HG03565 (cell line): ENCODE data around the gene TFAP2E.
"Not testable (repeated sequence)": the region's sequence is repeated elsewhere in the genome, so short reads cannot be mapped to it uniquely, and the experiment has no call there.

Experiments
- ATAC-seq: cut with Tn5 transposase; IDR thresholded peaks from one replicate; pipeline ENCODE4 v1.9.1; 2021; ENCODE audit warnings: mild to moderate bottlenecking, moderate library complexity; ENCODE audit not compliant: unreplicated experiment

Gene TFAP2E

DNA sequence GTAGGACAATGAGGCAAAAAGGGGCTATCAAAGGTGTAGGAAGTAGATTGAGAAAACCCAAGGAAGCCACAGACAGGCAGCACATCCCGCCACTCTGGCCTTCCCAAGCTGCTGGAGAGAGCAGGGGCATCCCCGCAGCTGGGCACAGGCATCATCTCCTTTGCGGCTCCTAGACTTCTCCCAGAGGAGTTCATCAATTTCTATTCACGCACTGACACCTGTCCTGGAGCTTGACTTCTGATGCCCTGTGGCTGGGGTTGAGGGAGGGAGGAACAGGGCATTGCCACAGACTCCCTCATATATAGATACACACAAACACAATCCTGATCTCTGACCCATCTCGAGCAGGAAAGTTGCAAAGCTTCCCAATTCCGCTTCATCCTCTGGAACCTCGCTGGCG, 1.9 kb upstream of the TFAP2E start:
- no peak for ATAC-seq

DNA sequence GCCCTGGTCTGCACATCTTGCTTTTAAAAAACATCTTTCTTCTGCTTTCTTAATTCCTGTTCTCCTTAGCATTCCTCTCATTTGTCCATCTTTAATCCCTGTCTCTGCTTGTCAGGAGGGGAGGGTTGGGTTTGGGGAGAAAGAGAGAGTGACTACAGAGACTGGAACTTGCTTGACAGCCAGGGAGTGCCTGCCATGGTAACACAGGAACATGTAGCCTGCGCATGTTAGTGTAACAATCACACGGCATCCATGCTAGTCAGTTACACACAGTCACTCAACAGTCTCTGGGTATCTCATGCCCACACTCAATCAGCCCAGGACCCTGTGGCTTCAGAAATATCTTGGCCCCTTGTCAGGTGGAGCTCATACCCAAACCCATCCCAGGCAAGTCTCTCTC, 818 bp upstream of the TFAP2E start:
- no peak for ATAC-seq

DNA sequence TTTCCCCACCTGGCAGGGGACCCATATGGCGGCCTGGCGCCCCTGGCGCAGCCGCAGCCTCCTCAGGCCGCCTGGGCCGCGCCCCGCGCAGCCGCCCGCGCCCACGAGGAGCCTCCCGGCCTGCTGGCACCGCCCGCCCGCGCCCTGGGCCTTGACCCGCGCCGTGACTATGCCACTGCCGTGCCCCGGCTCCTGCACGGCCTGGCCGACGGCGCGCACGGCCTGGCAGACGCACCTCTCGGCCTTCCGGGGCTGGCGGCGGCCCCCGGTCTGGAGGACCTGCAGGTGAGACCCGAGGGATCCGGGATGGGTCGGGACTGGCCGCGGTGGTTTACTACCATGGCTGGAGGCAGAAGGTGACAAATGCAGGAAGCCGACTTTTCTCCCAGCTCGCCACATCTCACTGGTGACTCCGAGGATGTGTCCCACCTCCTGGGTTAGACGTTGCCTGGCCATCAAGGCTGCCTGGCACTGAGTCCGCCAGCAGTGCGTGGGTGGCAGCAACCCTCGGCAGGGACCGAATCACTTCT, 1.1 kb downstream of the TFAP2E start:
- no peak for ATAC-seq

DNA sequence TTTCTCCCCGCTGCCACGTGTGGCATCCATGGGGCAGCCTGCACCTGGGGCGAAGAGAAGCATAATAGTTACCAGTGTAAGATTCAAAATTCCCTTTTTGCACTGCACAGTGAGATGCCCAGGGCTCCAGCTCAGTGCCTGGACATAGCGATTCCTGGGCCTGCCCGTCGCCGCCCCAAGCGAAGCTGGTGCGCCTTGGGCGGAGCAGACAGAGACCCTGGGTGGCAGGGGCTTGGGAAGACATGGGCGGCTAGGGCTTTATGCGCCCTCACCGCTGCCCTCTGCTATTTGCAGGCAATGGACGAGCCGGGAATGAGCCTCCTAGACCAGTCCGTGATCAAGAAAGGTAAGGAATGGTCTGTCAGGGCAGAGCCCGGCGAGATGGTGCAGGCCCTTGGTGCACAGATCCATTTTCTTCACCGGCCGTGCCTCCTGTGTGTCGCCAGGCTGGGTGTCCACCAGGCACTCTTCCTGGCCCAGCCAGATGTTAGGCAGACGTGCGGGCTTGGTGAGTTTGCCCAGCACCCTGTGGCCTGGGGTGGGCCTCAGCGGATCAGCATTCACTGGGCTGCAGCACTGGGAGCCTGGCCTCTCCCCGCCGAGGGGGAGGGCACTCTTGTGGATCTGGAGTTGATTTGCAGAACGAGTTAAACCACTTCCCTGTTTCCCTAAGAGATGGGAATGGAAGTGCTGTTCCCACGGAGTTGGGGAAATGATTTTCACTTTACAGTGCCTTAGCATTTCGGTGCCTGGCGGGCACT, 1.7 kb downstream of the TFAP2E start:
- no peak for ATAC-seq

DNA sequence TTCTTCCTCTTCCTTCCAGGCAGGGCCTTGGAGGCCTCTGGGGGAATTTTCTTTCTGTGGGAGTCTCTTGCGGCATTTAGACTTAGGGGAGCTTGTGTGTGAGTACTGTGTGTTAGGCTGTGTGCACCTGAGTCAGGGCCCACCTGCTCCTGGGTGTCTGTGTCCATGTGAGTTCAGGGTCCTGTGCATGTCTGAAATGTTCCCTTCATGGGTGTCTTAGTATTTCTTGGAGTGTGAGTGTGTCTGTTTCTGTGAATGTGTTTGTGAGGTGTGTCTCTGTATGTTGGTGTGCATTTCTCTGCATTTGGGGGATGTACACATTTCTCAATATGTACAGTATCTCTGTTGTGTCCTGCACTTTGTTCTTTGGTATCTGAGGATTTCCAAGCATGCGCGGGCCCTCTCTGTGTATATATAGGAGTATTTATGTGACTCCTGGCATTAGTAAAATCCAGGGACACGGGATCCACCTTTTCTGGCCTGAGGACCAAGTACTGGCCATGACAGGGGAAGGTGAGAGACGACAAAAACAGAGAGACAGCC, 2.4 kb downstream of the TFAP2E start:
- no peak for ATAC-seq

DNA sequence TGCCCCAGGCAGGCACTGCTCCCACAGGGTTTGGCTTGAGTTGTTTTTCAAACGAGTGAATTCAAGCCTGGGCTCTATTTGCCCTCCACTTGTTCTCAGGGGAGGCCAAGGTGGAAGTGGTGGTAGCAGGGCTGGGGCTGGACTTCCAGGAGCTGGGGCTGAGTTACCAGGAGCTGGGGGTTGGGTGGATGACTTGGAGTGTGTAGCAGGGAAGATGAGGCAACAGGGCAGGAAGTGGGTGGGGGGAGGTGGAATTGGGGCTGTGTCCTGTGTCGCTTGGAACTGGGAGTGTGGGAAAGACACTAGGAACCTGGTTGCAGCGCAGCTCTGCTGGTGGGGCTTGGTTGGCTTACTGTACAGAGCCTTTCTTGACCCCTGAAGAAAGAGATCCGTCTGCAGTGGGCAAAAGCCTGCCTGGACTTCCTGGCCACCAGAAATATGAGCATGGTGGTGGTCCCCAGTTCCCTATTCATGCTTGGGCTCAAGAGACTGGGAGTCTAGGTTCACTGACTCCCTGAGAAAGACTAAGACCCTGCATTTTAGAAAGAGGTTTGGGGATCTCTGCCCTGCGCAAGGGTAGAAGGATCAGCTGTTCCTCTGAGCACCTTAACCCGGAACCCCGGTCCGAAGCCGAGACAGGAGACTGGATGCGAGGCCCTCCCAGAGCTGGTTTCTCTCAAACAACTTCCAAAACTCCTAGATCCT, 3.1 kb downstream of the TFAP2E start:
- ATAC-seq = no peak

DNA sequence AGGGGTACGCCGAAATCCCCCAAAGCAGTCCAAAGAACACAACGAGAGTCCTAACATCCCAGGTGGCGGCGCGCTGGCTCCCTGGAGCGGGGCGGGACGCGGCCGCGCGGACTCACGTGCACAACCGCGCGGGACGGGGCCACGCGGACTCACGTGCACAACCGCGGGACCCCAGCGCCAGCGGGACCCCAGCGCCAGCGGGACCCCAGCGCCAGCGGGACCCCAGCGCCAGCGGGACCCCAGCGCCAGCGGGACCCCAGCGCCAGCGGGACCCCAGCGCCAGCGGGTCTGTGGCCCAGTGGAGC, 3.6 kb downstream of the TFAP2E start:
- not testable (repeated sequence) for ATAC-seq

DNA sequence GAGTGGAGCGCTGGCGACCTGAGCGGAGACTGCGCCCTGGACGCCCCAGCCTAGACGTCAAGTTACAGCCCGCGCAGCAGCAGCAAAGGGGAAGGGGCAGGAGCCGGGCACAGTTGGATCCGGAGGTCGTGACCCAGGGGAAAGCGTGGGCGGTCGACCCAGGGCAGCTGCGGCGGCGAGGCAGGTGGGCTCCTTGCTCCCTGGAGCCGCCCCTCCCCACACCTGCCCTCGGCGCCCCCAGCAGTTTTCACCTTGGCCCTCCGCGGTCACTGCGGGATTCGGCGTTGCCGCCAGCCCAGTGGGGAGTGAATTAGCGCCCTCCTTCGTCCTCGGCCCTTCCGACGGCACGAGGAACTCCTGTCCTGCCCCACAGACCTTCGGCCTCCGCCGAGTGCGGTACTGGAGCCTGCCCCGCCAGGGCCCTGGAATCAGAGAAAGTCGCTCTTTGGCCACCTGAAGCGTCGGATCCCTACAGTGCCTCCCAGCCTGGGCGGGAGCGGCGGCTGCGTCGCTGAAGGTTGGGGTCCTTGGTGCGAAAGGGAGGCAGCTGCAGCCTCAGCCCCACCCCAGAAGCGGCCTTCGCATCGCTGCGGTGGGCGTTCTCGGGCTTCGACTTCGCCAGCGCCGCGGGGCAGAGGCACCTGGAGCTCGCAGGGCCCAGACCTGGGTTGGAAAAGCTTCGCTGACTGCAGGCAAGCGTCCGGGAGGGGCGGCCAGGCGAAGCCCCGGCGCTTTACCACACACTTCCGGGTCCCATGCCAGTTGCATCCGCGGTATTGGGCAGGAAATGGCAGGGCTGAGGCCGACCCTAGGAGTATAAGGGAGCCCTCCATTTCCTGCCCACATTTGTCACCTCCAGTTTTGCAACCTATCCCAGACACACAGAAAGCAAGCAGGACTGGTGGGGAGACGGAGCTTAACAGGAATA, 4.2 kb downstream of the TFAP2E start:
- ATAC-seq = no peak

DNA sequence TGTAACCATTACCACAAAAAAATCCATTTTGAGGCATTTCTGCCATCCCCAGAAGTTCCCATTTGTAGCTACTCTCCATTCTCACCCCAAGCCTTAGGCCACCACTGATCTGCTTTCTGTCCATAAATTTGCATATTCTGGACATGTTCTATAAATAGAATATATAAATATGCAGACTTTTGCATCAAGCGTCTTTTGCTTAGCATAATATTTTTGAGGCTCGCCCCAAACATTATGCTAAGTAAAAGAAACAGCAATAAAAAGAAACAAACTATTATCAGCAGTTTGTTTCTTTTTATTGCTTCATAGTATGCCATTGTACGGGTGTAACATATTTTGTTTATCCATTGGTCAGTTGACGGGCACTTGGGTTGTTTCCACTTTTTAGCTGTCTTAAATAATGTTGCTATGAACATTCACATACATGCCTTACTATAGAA, 7.9 kb downstream of the TFAP2E start:
- no peak for ATAC-seq

DNA sequence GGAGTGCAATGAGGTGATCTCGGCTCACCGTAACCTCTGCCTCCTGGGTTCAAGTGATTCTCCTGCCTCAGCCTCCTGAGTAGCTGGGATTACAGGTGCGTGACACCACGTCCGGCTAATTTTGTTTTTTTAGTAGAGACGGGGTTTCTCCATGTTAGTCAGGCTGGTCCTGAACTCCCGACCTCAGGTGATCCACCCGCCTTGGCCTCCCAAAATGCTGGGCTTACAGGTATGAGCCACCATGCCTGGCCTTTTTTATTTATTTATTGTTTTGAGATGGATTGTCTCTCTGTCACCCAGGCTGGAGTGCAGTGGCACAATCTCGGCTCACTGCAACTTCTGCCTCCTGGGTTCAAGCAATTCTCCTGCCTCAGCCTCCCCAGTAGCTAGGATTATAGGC, 8.5 kb downstream of the TFAP2E start:
- ATAC-seq = not testable (repeated sequence)

DNA sequence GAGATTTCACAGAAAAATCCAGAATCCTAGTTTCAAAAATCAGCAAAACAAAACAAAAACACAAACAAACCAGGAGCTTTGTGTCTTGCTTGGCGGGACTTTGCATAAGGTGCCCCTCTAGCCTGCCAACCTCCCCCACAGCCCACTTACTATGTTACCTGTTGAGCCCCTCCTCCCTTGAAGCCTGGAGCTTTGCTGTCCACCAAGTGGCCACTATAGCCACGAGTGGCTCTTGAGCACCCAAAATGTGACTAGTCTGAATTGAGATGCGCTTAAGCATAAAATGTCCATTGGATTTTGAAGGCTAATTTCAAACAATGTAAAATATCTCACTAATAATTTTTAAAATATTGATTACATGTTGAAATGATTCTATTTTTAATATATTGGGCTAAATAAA, 12.2 kb downstream of the TFAP2E start:
- ATAC-seq = no peak

DNA sequence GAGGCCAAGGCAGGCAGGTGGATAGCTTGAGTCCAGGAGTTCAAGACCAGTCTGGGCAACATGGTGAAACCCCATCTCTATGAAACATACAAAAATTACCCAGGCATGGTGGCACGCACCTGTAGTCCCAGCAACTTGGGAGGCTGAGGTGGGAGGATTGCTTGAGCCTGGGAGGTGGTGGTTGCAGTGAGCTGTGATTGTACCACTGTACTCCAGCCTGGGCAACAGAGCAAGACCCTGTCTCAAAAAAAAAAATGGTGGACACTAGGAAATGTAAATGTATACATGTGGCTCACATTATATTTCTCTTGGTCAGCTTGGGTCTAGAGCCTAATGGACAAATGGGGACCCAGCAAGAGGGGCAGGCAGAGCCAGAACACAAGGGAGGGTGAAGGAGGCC, 12.7 kb downstream of the TFAP2E start:
- not testable (repeated sequence) for ATAC-seq

DNA sequence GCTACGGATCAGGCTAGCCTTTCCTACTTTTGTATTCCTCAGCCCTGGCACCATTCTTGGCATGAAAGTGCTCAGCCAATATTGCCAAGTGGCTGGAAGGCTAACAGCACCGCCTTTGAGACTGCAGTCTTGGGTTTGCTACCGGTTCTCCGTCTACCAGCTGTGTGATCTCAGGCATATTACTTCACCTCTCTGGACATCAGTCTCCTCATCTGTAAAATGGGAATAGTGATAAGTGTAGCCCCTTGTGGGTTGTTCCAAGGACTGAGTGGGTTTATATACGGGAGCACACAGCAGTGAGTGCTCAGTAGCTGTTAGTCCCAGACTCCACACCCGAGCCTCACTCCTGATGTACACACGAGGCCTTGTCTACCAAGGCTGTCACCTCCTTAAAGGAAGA, 13.7 kb downstream of the TFAP2E start:
- no peak for ATAC-seq

DNA sequence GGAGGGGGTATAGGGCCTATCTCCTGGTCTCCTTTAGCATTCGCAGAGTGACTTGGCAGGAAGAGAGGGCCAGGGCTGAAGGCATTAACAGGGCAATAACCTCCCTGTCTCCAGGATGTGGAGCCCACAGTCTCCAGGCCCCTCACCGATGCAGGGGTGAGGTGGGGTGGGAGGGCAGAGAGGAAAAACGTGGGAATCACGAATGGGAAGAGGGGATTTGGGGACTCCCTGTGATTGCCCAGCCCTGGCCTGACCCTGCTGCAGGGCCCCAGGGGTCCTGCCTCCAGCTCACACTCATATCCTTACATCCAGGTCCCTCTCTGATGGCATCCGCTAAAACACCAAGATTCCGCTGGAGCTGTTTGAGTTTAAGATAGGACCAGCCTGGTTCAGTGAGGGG, 14.6 kb downstream of the TFAP2E start:
- ATAC-seq = no peak

DNA sequence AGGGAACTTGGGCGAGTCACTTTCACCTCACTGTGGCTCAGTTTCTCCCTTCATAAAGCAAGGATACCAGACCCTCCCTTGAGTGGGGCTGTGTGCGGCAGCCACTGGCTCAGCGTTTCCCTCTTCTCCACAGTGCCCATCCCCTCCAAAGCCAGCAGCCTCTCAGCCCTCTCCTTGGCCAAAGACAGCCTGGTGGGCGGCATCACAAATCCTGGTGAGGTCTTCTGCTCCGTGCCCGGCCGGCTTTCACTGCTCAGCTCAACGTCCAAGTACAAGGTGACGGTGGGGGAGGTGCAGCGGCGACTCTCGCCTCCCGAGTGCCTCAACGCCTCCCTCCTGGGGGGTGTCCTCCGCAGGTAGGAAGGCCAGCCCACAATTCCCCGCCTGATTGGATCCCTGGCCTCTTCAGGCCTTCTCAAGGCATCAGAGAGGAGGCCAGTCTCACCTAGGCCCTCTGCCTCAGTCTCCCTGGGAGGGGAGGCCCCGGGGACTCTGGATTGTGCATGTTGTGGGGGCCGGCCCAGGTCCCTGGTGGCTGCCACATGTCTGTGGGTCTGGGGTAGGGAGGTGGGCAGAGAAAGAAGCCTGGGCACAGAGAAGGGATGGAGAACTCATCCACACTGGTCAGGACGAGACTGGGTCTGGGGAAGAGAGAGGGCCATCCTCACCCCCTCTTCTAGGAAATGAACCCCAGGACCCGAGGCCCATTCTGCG, 15.2 kb downstream of the TFAP2E start:
- ATAC-seq = no peak

DNA sequence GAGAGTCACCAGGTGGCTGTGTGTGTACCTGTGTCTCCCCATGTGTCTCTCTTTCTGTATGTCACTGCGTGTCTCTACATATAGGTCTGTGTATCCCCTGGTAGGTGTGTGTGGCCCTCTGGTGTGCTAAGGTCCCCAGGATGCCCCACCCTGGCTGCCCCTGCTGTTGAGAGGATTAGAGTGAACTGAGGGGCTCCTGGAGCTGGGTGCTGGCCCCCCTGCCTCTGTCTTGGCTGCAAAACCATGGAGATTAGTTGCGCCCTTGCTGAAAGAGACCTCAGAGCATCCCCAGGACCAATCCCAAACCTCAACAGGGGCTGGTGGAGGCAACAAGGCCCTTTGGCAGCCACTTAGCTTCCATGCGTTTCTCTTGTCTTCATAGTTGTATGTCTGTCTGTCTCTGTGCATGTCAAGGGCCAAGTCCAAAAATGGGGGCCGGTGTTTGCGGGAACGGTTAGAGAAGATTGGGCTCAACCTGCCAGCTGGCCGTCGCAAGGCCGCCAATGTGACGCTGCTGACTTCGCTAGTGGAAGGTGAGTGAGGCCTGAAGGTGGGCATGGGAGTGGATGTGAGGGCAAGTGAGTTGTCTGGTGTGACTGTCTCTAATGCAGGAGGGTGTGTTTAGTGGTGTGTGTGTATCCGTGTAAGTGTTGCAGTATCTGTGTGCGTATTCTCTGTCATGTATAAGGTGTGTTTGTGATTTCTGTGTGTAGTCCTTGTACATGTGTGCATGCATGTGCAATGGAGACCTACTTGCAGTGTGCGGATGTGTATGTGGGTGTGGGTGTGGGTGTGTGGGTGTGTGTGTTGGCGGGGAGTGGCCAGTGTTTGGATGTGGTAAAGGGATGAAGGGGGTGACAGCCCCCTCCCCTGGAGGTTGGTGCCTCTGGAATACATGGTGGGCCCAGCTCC, 16.7 kb downstream of the TFAP2E start:
- ATAC-seq = no peak

DNA sequence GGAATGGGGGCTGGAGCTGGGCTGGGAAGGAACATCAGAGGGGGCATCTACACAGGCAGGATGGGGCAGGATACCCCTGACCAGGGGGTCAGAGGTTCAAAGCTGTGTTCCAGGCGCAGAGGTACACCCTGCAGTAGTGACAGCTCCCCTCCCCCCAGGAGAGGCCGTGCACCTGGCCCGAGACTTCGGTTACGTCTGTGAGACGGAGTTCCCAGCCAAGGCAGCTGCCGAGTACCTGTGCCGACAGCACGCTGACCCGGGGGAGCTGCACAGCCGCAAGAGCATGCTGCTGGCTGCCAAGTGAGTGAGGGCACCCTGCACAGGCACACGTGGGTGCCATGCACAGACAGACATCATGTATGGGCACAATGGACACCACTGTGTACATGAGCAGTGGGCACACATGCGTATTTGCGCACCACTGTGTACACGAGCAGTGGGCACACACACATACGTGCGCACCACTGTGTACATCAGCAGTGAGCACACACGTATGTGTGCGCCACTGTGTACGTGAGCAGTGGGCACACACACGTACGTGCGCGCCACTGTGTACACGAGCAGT, 17.4 kb downstream of the TFAP2E start:
- ATAC-seq = no peak

DNA sequence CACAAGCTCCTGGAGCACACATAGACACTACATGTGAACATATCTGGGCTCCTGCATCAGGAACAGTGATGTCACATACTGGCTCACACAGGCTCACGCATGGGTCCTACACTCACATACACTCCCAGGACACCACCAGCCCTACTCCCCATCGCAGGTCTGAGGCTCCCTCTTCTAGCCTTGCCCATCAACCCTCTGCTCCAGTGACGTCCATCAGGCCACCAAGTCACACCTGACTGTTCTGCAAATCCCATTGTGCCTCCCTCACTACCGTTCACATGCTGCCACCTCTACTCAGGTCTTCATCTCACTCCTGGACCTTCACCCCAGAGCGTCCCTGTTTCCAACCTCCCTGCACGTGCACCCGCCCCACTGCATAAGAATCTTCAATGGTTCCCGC, 18.1 kb downstream of the TFAP2E start:
- ATAC-seq = no peak
